T-cell (primary cell): Measurements from ENCODE around the gene SCN1A. TPM values are rescaled to one million over a fixed set of nuclear protein-coding genes. Genes with fewer than 3 reads are reported as not detected.

Experiments used
- ATAC-seq, 4 experiments: fragments of 200-7000 bp in 3 of 4; fragments of 150-1000 bp in 1 of 4; cut with Tn5 transposase; replicated peaks in 1 of 4; 1 replicate in 3 of 4; 2 replicates in 1 of 4; pipeline ENCODE4 v1.10.0; 2021; ENCODE audit warnings: moderate library complexity in 3 of 4, mild to moderate bottlenecking in 2 of 4, moderate number of reproducible peaks in 1 of 4
- CTCF ChIA-PET, 2 donors: fragments of 300-600 bp; sonication (Branson Sonifier 250); formaldehyde crosslinking; loops; one replicate each; lab custom pipeline; 2022; ENCODE audit warnings: antibody characterized with exemption in 2 of 2; lab: Charles Lee
- POLR2A ChIA-PET, 2 donors: fragments of 300-600 bp; sonication (Branson Sonifier 250); formaldehyde crosslinking; loops; one replicate each; lab custom pipeline; 2022; ENCODE audit warnings: antibody characterized with exemption in 2 of 2; lab: Charles Lee
- DNase-seq, 35 experiments: peaks; one replicate each; pipeline versions ENCODE4 v3.0.0 to v3.0.0-alpha.2; 2013 to 2023
- H3K27ac ChIP-seq: one replicate; pipeline ENCODE4 v1.5.1; 2013; ENCODE audit warnings: low read length
- H3K27me3 ChIP-seq, 2 experiments: replicated peaks in 1 of 2; 1 replicate in 1 of 2; 2 replicates in 1 of 2; pipeline versions ENCODE4 v1.6.1 to v1.7.0; 2013; ENCODE audit warnings: low read length in 1 of 2, mixed read lengths in 1 of 2; ENCODE audit not compliant: control insufficient read depth in 2 of 2, insufficient read depth in 2 of 2; ENCODE audit errors: extremely low read depth in 1 of 2
- H3K36me3 ChIP-seq, 2 donors: 1 replicate in 1 of 2; 2 replicates in 1 of 2; pipeline versions ENCODE4 v1.6.1 to v1.7.0; 2013; ENCODE audit warnings: low read length in 1 of 2; ENCODE audit not compliant: control insufficient read depth in 2 of 2, insufficient read depth in 1 of 2; ENCODE audit errors: extremely low read depth in 1 of 2
- H3K4me1 ChIP-seq, 2 experiments: 1 replicate in 1 of 2; 2 replicates in 1 of 2; pipeline versions ENCODE4 v1.6.1 to v1.7.0; 2013; ENCODE audit warnings: low read length in 2 of 2, mixed read lengths in 1 of 2; ENCODE audit not compliant: insufficient read depth in 2 of 2, control insufficient read depth in 1 of 2; ENCODE audit errors: extremely low read depth in 1 of 2
- H3K4me3 ChIP-seq, 2 donors: 1 replicate in 1 of 2; 2 replicates in 1 of 2; pipeline versions ENCODE4 v1.5.1 to v1.7.0; 2013; ENCODE audit warnings: mild to moderate bottlenecking in 2 of 2, low read length in 1 of 2, moderate library complexity in 1 of 2; ENCODE audit not compliant: control insufficient read depth in 1 of 2; ENCODE audit errors: extremely low read depth in 1 of 2
- H3K9me3 ChIP-seq: 2 replicates; pipeline ENCODE4 v1.7.0; 2013
- H3K27ac Mint-ChIP-seq, 2 donors: one replicate each; pipeline ENCODE4 v1.8.0; 2020 to 2021; ENCODE audit warnings: mild to moderate bottlenecking in 2 of 2, mixed read lengths in 2 of 2
- H3K27me3 Mint-ChIP-seq, 2 donors: one replicate each; pipeline ENCODE4 v1.8.0; 2021 to 2022; ENCODE audit warnings: mixed read lengths in 2 of 2
- H3K36me3 Mint-ChIP-seq: one replicate; pipeline ENCODE4 v1.8.0; 2021; ENCODE audit warnings: mixed read lengths
- H3K4me1 Mint-ChIP-seq, 3 donors: one replicate each; pipeline ENCODE4 v1.8.0; 2020 to 2022; ENCODE audit warnings: mixed read lengths in 3 of 3, mild to moderate bottlenecking in 1 of 3
- H3K4me3 Mint-ChIP-seq, 3 donors: one replicate each; pipeline ENCODE4 v1.8.0; 2020 to 2022; ENCODE audit warnings: mild to moderate bottlenecking in 3 of 3, mixed read lengths in 3 of 3, moderate library complexity in 3 of 3
- H3K9me3 Mint-ChIP-seq, 3 donors: one replicate each; pipeline ENCODE4 v1.8.0; 2020 to 2022; ENCODE audit warnings: mixed read lengths in 3 of 3
- WGBS: methylation state at CpG from one replicate; pipeline ENCODE4 v1.1.5; 2013; ENCODE audit warnings: missing lambda C conversion rate; ENCODE audit not compliant: insufficient coverage; 5-methylcytosine and 5-hydroxymethylcytosine counted together
- total RNA-seq, 35 experiments: library from RNA in 6 of 35; stranded (reverse) in 6 of 35; fragments of 120-200 nt in 1 of 35; gene quantifications; one replicate each; pipeline versions ENCODE4 v1.2.1 to v1.2.4 and lab custom pipeline; 2013 to 2026

The SCN1A gene
- total RNA-seq, 5 donors from 2014 or later (not counting 1 experiment from before 2014, with no cell fraction given): not detected

- Histone ChIP-seq H3K36me3 (no peaks in the 10 kb centered on the region), H3K27ac (no peak overlapping the region), H3K4me1 (no peaks in the 10 kb centered on the region), H3K27me3 (no peaks in the 10 kb centered on the region), H3K9me3 (no peaks in the 10 kb centered on the region), H3K4me3 (no peak overlapping the region)
- ChIA-PET POLR2A (no interaction called here), CTCF (no interaction called here)
- ATAC-seq: no peak
- 80% methylated on average over 1 of the region's 2 CpGs for WGBS
- no peaks in the 10 kb centered on the region for H3K4me1 Mint-ChIP-seq
- no peak overlapping the region for H3K27ac Mint-ChIP-seq
- H3K9me3 Mint-ChIP-seq: no peaks in the 10 kb centered on the region
- H3K4me3 Mint-ChIP-seq: no peak overlapping the region
- H3K36me3 Mint-ChIP-seq: no peaks in the 10 kb centered on the region
- peaks cover 4 to 13% of the 10 kb centered on the region in 2 donors for H3K27me3 Mint-ChIP-seq
- DNase-seq: no peak
Measured at GRCh38 chr2:166158546-166158945, 30.7 kb upstream of the SCN1A start.

- Mint-ChIP-seq H3K9me3 (no peaks in the 10 kb centered on the region), H3K36me3 (no peaks in the 10 kb centered on the region), H3K4me1 (no peaks in the 10 kb centered on the region), H3K27me3 (peaks cover 5 to 17% of the 10 kb centered on the region in 2 donors), H3K4me3 (no peak overlapping the region), H3K27ac (no peak overlapping the region)
- H3K36me3 ChIP-seq: no peaks in the 10 kb centered on the region
- no CpG with 5 or more reads among the region's 2 CpGs for WGBS
- ATAC-seq (no peak), DNase-seq (no peak)
- ChIA-PET CTCF (no interaction called here), POLR2A (no interaction called here)
- no peaks in the 10 kb centered on the region for H3K9me3 ChIP-seq
- H3K27ac ChIP-seq: no peak overlapping the region
- H3K4me1 ChIP-seq: no peaks in the 10 kb centered on the region
- no peak overlapping the region for H3K4me3 ChIP-seq
- no peaks in the 10 kb centered on the region for H3K27me3 ChIP-seq
Measured at GRCh38 chr2:166157578-166157977, 29.8 kb upstream of the SCN1A start.

- no peak overlapping the region for H3K27ac ChIP-seq
- Mint-ChIP-seq H3K27ac (no peak overlapping the region), H3K4me1 (no peaks in the 10 kb centered on the region), H3K4me3 (no peak overlapping the region), H3K9me3 (no peaks in the 10 kb centered on the region), H3K27me3 (peaks cover 5 to 17% of the 10 kb centered on the region in 2 donors), H3K36me3 (no peaks in the 10 kb centered on the region)
- CTCF ChIA-PET: no interaction called here
- H3K36me3 ChIP-seq: no peaks in the 10 kb centered on the region
- no peak overlapping the region for H3K4me3 ChIP-seq
- DNase-seq (no peak), ATAC-seq (no peak)
- WGBS: 100% methylated on average over 2 of the region's 3 CpGs
- POLR2A ChIA-PET: no interaction called here
- H3K9me3 ChIP-seq: no peaks in the 10 kb centered on the region
- no peaks in the 10 kb centered on the region for H3K27me3 ChIP-seq
- no peaks in the 10 kb centered on the region for H3K4me1 ChIP-seq
Measured at GRCh38 chr2:166156985-166157490, 29.2 kb upstream of the SCN1A start.

- Mint-ChIP-seq H3K36me3 (no peaks in the 10 kb centered on the region), H3K27me3 (peaks cover 5 to 17% of the 10 kb centered on the region in 2 donors), H3K9me3 (no peaks in the 10 kb centered on the region), H3K4me1 (no peaks in the 10 kb centered on the region), H3K4me3 (no peak overlapping the region), H3K27ac (no peak overlapping the region)
- ChIA-PET CTCF (no interaction called here), POLR2A (no interaction called here)
- ATAC-seq (no peak), DNase-seq (no peak)
- Histone ChIP-seq H3K9me3 (no peaks in the 10 kb centered on the region), H3K4me1 (no peaks in the 10 kb centered on the region), H3K4me3 (no peak overlapping the region), H3K36me3 (no peaks in the 10 kb centered on the region), H3K27ac (no peak overlapping the region), H3K27me3 (no peaks in the 10 kb centered on the region)
- WGBS: 86% methylated on average over 1 of the region's 2 CpGs
Measured at GRCh38 chr2:166155589-166155988, 27.8 kb upstream of the SCN1A start.

- Mint-ChIP-seq H3K9me3 (no peaks in the 10 kb centered on the region), H3K36me3 (no peaks in the 10 kb centered on the region), H3K4me3 (no peak overlapping the region), H3K27me3 (peaks cover 5 to 17% of the 10 kb centered on the region in 2 donors), H3K27ac (no peak overlapping the region), H3K4me1 (no peaks in the 10 kb centered on the region)
- Histone ChIP-seq H3K36me3 (no peaks in the 10 kb centered on the region), H3K27ac (no peak overlapping the region), H3K27me3 (no peaks in the 10 kb centered on the region), H3K4me1 (no peaks in the 10 kb centered on the region), H3K9me3 (no peaks in the 10 kb centered on the region), H3K4me3 (no peak overlapping the region)
- ATAC-seq (no peak), DNase-seq (no peak)
- ChIA-PET CTCF (no interaction called here), POLR2A (no interaction called here)
- WGBS: no CpG with 5 or more reads among the region's 3 CpGs
Measured at GRCh38 chr2:166154685-166155338, 27.0 kb upstream of the SCN1A start.

GRCh38 chr2:166152064-166152463 lies 24.2 kb upstream of the SCN1A start:
- H3K4me3 Mint-ChIP-seq: no peak overlapping the region
- H3K4me1 Mint-ChIP-seq: no peaks in the 10 kb centered on the region
- H3K4me1 ChIP-seq: no peaks in the 10 kb centered on the region
- no peaks in the 10 kb centered on the region for H3K36me3 ChIP-seq
- H3K27ac Mint-ChIP-seq: no peak overlapping the region
- no peaks in the 10 kb centered on the region for H3K36me3 Mint-ChIP-seq
- no peaks in the 10 kb centered on the region for H3K9me3 ChIP-seq
- no peak for DNase-seq
- H3K27ac ChIP-seq: no peak overlapping the region
- no peaks in the 10 kb centered on the region for H3K9me3 Mint-ChIP-seq
- H3K27me3 Mint-ChIP-seq: peaks cover 5 to 19% of the 10 kb centered on the region in 2 donors
- no peaks in the 10 kb centered on the region for H3K27me3 ChIP-seq
- POLR2A ChIA-PET: no interaction called here
- H3K4me3 ChIP-seq: no peak overlapping the region
- CTCF ChIA-PET: interaction anchor here in 1 of 2 donors (0.7 kb wide), 1 partner anchor 11 kb away, joined by 4 read pairs; no protein-coding TSS in a partner anchor
- ATAC-seq: no peak
